Stimulated activated CD4-positive, alpha-beta T cell treated with anti-CD3 and anti-CD28 coated beads, TNF-alpha, amount 100 ng/mL, for 24 hours (primary cell): ENCODE data around the gene RFX5.

Experiments used
- DNase-seq, 3 experiments: peaks; one replicate each; pipeline ENCODE4 v3.0.0-alpha.2; 2020; ENCODE audit warnings: low read depth in 3 of 3

The RFX5 gene

DNA sequence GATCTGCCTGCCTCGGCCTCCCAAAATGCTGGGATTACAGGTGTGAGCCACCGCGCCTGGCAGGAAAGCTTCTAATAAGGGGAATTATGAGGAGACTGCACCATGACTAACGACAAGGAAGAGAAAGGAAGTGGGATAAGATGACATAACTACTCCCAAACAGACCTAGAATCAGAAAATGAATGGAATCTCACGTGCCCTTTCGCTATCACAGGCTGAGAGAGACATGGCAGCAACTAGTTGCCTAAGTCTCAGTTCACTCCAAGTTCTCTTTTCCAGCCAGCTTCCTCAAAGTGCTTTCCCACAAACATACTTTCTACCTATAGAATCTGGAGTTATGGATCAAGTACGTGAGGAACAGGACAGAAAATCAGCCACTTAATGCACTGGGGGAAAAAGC, 21.8 kb downstream of the RFX5 start:
- DNase-seq = no peak

DNA sequence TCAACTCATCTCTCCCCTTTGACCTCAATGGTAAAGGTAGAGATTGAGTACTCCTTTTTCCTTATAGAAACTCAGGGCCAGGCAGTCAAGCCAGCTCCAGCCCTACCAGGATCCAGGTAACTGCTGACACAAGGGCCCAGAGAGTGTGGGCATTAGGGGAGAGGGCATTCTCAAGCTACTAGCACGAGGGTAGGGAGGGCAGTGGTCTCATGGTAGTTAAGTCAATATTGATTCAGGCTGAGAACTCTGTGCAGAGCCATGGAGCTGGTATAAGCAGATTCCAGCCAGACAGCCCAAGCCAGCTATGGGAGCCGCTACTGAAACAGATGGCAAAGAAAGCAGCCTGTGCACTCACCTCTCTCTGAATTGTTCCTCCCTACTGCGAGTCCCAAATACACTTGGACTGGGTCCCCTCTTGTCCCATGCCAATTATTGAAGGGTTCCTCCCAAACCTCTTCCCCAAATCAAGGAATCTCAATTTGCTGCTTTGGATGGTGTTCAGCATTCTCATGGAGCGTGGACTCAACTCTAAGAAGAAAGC, 22.6 kb downstream of the RFX5 start:
- no peak for DNase-seq

DNA sequence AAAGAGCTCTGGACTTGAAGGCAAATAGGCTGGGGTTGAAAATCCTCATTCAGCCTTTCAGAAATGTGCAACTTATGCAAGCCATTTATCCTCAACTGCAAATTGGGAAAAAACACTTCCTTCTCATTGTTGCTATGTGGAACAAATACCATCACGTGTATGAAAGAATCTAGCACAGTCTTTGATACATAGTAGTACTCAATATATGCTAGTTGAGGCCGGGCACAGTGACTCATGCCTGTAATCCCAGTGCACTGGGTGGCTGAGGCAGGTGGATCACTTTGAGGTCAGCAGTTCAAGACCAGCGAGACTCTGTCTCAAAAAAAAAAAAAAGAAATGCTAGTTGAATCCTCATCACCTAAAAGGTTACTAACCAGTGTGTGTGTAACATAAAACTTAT, 28.1 kb downstream of the RFX5 start:
- DNase-seq = no peak

DNA sequence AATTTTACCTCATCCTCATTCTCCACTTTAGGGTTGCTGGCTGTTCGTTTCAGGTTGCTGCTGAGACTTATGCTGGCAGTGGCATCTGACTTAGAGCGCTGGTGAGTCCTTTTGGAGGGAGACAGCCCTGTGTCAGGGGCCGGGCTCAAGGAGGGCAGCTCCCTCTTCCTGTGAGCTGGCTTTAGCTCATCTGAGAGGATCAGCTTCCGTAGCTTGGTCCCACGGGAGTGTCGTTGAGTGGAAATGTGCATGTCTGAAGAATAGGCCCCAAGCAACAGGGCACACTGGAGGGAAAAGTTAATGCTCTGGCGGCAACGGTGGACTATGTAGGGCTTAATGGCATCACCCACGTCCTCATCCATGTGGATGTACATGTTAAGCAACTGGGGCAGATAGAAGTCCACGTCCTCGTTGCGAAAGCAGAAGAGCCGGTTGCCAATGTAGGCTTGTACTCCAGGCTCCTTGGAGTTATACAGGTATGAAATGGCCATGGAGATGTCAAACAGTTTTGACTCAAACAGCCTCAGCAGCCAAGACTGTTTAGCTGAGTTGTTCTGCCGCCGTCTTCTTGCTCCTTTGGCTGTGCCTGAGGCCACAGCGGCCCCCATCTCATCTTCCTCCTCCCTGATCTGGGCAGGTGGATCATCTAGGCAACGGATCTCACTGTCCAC, 31.4 kb downstream of the RFX5 start:
- no peak for DNase-seq

DNA sequence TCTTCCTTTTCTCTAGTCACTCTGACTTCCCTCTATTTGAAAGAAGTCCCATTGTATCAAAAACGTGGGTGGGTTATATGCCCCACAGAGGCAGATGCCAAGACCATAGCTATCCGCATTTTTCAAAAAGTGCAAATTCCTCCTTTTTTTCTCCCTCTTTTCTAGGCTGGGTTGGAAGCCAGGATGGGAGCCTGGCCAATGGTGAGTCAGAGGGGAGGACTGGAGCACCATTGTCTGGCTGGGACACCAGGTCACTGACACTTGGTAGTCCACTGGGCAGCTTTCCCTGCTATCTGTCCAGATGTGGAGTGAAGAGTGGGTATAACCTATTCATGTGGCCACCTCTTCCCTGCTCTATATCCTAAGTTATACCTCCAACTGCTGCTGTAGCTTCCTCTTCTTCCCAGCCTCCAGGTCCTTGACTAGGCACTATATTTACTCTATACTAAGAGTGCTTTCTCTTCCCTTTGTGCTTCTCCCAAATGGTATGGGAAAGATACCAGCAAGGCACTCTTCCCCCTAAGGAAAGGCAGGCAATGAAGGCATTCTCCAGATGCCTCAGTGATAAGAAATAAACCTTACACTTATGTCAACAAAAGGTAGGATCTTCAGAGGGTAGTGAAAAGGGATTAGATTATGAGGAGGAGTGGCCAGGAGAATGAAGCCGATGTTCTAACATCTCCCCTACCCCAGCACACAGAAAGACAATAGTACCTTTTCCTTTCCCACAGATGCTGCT, 32.7 kb downstream of the RFX5 start:
- no peak for DNase-seq

DNA sequence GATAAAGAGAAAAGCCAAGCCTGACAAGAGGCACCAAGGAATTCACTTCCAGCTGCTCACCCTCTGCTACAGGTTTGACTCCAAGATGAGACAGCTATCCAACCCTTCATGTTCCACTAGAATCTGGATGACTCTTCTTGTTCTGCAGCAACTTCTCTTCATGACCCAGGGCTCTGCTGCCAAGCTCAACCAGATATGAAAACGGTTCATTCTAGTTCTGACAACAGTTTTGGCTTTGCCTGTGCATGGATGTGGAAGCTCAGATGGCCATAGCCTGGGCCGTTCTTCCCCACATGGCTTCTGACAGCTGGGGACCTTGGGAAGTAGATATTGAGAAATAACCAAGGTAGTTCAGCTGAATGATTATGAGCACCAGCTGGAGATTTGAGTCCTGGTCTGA, 33.6 kb downstream of the RFX5 start:
- no peak for DNase-seq

DNA sequence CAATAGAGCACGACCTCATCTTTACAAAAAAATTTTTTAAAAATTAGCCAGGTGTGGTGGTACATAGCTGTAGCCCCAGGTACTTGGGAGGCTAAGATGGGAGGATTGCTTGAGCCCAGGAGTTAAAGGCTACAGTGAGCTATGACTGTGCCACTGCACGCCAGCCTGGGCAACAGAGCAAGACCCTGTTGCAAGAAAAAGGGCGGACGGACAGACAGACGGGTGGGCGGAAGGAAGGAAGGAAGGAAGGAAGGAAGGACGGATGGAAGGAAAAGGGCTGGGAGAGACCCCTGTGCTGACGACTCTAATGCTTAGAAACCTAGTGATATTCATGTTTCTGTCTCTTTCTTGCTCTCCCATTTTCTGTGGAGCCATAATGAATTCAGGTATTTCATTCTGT, 34.2 kb downstream of the RFX5 start:
- no peak for DNase-seq

DNA sequence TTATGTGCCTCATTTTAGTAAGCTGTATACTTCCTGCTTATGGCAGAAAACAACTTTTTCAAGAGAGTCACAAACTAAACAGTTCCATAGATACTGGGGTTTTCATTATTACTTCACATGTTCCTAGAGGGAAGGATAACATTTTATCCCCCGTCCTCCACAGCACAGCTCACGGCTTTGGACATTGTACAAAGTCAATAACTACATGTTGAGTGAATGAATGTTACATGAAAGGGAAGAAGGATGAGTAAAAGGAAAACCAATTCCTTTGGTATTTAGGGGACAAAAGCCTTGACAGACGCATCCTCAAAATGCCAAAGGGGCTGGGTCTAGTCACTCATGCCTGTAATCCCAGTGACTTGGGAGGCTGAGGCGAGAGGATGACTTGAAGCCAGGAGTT, 34.6 kb downstream of the RFX5 start:
- no peak for DNase-seq

DNA sequence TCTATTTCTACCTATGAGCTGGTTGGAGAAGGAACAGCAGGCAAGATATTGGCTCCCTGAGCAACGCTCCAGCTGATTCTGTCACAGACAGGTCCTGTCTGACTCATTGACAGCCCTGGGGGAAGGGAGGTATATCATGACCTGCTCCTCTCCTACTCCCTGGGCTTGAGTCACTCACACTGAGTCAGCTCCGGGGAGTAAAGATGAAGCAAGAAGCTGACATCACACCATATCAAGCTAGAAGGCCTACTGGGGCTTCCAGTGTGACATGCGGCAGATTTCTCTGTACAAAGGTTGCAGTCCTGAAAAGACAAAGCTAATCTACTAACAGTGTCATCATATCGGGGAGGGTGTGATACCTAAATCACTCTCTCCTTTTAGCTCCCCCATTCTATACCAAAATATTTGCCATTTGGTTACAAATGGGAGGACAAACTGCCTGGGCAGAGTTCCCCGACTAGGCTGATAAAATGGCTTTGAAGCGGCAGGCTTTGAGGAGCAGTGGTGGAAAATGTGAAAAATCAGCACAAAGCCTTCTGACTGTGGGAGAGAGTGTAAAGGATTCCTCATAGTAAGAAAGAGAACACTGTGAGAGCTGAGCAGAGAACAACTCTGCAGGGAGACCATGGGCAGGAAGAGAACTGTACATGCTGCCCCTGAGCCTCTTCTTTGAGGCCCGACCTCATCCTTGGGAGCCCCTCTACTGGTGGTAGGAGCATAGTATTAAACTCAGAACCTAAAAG, 35.3 kb downstream of the RFX5 start:
- peak; percentile 68 to 85 (median 77) for DNase-seq

DNA sequence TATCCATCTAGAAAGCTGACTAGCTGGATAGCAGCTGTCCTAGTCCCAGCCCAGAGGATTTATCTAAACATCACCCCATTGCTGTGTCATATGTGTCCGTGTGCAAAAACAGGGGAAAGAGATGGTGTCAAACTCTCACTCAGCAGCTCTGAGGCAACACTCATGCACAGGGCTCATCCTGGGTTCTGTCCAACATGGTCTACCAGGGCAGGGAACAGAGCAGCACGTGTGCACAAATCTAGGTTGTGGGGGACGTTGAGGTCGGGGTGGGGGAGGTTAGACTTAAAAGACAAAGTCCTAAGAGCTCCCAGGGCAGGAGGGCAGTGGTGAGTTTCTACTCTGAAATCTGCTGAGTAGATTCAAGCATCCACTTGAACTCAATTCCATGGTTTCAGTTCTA, 36.0 kb downstream of the RFX5 start:
- no peak for DNase-seq

DNA sequence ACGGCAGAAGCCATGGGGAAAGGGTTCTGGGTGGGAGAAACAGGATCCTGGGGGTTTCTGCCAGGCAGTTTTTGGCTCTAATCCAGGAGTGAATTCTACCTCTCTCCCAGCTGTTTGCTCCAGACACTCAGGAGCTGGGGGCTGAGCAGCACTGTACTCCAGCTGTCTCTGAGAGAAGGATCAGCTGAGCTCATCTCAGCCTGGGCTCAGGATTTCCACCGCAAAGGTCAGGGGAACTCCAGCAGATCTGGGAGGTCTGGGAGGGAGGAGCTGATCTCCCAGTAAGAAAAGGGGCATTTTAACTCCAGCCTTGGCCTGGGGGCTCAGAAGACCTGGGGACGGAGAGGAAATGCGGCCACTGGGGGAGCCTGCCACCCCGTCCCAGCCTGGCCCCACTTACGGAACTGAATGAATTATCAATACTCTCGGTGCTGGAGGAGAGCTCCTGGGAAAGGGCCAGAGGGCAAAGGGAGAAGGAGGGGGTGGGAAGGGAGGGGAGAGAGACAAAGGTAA, 37.2 kb downstream of the RFX5 start:
- no peak for DNase-seq

DNA sequence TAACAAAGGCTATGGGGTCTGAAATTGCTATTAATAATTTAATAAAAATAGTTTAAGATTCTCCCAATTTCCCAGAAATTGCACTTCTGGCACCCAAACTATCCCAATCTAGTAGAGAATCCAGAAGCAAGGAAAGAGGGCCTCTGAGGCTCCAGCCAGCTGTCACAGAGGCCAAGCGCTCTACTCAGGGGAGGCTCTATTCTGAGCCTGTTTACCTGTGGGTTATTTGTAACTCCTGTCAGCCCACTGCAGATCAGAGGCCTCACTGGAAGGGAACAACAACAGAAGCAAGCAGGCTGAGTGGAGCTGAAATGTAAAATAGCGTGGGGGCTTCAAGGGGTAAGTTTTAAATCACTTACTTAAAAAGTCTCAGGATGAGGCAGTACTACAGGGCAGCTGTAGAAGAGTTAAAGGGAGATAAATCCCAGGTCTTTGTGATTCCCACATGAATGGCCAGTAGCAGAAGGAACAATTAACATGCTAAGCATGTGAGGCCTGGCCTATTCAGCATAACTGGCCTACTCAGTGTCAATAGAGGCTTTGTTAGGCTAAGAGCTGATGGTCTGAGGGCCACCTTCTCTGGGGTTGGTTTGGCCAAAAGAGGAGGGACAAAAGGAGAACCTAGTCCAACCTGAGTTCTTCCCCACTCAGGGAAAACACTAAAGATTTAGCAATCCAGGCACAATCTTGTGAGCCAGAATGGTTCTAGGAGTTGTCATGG, 52.1 kb downstream of the RFX5 start:
- DNase-seq = no peak

DNA sequence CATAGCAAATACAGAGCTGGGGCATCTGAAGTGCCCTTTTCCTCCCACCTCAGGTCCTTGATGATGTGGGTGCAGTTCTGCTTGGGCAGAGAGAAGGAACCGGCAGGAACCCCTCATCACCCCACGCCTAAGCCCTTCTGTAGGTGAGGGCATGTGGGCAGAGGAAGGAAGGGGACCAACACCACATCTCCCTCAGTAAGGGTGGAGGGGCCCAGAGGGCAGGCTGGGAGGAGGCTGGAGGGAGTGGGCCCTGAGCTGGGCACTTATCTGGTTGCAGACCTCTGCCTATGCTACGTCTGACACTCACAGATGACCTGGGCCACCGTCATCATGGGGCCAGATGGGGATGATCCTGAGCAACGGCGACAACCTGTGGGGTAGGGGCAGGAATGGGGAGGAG, 54.0 kb downstream of the RFX5 start:
- no peak for DNase-seq

DNA sequence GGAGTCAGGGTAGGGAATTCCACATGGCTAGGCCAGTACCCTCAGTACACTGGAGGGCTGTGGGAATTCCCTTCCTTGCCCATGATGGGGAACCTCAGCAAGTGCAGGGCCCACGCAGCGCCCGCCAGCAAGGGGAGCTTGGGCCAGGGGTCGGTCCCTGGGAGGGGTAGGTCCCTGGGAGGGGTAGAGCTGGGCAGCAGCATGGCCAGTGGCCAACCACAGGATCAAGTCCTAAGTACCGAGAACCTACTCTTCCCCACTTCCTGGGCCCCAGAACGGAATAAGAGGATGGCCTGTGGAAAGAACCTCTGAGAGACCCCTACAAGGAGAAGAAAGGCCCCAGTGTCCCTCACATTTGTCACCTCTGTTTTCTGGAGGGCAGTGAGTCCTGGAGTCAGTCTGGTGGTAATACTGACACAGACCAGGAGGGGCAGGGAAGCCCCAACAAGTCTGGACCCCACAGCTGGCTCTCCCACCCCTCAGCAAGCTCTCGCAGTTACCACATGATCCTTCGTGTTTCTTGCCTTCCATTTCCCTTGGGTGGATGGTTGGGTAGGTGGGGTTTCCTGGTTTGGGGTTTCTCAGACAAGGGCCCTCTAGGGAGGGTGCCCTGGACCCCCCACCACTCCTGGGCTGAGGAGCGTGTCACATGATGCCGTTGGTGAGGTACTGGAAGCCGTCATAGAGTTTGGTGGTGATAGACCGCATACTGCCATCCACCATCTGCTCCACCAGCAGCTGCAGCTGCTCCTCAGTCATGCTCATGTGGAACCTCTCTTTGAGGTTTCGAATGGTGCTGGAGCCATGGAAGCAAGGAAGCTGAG, 54.6 kb downstream of the RFX5 start:
- DNase-seq = no peak

DNA sequence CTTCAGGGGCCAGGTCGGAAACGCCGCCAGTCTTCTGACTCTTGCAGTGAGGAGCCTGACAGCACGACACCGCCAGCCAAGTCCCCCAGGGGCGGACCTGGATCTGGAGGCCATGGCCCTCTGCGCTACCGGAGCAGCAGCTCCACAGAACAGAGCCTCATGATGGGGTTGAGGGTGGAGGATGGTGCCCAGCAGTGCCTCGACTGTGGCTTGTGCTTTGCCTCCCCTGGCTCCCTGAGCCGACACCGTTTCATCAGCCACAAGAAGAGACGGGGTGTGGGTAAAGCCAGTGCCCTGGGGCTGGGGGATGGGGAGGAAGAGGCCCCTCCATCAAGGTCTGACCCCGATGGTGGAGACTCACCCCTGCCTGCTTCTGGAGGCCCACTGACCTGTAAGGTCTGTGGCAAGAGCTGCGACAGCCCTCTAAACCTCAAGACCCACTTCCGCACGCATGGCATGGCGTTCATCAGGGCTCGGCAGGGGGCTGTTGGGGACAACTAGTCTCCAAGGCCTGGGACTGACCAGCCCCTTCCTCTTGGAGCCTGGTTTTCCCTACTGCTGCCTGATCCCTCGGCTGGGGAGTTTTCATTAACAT, 56.2 kb downstream of the RFX5 start:
- no peak for DNase-seq
